H1 (cell line): ENCODE results near the gene NEGR1. TPM values are rescaled to one million over a fixed set of nuclear protein-coding genes. Genes with fewer than 3 reads are reported as not detected.

ENCODE experiments used
- GABPA ChIP-seq: IDR thresholded peaks from 2 replicates; pipeline ENCODE4 v1.6.1; 2011; ENCODE audit warnings: mild to moderate bottlenecking, low read length, moderate library complexity, borderline replicate concordance; ENCODE audit not compliant: insufficient read depth
- GTF2F1 ChIP-seq: IDR thresholded peaks from 2 replicates; pipeline ENCODE4 v1.6.1; 2012; ENCODE audit warnings: low read depth, low read length, improper control_type of control experiment, borderline replicate concordance
- TBP ChIP-seq: IDR thresholded peaks from 2 replicates; pipeline ENCODE4 v1.6.1; 2011; ENCODE audit warnings: low read depth, low read length, improper control_type of control experiment
- polyA plus RNA-seq, 7 experiments: library from polyadenylated mRNA; depleted of rRNA in 3 of 7; stranded (reverse) in 5 of 7; unstranded in 2 of 7; fragments of >200 nt in 5 of 7; fragments of 200-250 nt in 2 of 7; gene quantifications; 1 replicate in 5 of 7; 2 replicates in 1 of 7; 4 replicates in 1 of 7; pipeline versions ENCODE4 v1.2.1 to v1.2.3, GENCODE V29; 2011 to 2013; ENCODE audit warnings: missing spikeins in 2 of 7, mixed read lengths in 2 of 7
- total RNA-seq: library from RNA; stranded (reverse); fragmentation: NEBNext Ultra II Directional; extraction: Animal tissue kit (Norgen Biotek cat#: 25700); gene quantifications from 2 replicates; pipeline ENCODE4 v1.2.1, GENCODE V29; 2021
- TF ChIP-seq, protein P1 (sequence below): fragments of 300-600 bp; sonication (generic); IDR thresholded peaks from 2 replicates; pipeline ENCODE4 v1.7.1; 2012; ENCODE audit warnings: low read length, moderate library complexity, mild to moderate bottlenecking, inconsistent platforms; ENCODE audit not compliant: insufficient replicate concordance

NEGR1 gene
- total and polyA plus RNA-seq, 2 of the 8 experiments (the other 6 are each of a cell fraction or from before 2014, with no cell fraction given) = 0.71 to 1.3 TPM

GRCh38 chr1:71859806-71860205 is 422.5 kb downstream of the NEGR1 start (continued):
- TF ChIP-seq, protein P1, sequence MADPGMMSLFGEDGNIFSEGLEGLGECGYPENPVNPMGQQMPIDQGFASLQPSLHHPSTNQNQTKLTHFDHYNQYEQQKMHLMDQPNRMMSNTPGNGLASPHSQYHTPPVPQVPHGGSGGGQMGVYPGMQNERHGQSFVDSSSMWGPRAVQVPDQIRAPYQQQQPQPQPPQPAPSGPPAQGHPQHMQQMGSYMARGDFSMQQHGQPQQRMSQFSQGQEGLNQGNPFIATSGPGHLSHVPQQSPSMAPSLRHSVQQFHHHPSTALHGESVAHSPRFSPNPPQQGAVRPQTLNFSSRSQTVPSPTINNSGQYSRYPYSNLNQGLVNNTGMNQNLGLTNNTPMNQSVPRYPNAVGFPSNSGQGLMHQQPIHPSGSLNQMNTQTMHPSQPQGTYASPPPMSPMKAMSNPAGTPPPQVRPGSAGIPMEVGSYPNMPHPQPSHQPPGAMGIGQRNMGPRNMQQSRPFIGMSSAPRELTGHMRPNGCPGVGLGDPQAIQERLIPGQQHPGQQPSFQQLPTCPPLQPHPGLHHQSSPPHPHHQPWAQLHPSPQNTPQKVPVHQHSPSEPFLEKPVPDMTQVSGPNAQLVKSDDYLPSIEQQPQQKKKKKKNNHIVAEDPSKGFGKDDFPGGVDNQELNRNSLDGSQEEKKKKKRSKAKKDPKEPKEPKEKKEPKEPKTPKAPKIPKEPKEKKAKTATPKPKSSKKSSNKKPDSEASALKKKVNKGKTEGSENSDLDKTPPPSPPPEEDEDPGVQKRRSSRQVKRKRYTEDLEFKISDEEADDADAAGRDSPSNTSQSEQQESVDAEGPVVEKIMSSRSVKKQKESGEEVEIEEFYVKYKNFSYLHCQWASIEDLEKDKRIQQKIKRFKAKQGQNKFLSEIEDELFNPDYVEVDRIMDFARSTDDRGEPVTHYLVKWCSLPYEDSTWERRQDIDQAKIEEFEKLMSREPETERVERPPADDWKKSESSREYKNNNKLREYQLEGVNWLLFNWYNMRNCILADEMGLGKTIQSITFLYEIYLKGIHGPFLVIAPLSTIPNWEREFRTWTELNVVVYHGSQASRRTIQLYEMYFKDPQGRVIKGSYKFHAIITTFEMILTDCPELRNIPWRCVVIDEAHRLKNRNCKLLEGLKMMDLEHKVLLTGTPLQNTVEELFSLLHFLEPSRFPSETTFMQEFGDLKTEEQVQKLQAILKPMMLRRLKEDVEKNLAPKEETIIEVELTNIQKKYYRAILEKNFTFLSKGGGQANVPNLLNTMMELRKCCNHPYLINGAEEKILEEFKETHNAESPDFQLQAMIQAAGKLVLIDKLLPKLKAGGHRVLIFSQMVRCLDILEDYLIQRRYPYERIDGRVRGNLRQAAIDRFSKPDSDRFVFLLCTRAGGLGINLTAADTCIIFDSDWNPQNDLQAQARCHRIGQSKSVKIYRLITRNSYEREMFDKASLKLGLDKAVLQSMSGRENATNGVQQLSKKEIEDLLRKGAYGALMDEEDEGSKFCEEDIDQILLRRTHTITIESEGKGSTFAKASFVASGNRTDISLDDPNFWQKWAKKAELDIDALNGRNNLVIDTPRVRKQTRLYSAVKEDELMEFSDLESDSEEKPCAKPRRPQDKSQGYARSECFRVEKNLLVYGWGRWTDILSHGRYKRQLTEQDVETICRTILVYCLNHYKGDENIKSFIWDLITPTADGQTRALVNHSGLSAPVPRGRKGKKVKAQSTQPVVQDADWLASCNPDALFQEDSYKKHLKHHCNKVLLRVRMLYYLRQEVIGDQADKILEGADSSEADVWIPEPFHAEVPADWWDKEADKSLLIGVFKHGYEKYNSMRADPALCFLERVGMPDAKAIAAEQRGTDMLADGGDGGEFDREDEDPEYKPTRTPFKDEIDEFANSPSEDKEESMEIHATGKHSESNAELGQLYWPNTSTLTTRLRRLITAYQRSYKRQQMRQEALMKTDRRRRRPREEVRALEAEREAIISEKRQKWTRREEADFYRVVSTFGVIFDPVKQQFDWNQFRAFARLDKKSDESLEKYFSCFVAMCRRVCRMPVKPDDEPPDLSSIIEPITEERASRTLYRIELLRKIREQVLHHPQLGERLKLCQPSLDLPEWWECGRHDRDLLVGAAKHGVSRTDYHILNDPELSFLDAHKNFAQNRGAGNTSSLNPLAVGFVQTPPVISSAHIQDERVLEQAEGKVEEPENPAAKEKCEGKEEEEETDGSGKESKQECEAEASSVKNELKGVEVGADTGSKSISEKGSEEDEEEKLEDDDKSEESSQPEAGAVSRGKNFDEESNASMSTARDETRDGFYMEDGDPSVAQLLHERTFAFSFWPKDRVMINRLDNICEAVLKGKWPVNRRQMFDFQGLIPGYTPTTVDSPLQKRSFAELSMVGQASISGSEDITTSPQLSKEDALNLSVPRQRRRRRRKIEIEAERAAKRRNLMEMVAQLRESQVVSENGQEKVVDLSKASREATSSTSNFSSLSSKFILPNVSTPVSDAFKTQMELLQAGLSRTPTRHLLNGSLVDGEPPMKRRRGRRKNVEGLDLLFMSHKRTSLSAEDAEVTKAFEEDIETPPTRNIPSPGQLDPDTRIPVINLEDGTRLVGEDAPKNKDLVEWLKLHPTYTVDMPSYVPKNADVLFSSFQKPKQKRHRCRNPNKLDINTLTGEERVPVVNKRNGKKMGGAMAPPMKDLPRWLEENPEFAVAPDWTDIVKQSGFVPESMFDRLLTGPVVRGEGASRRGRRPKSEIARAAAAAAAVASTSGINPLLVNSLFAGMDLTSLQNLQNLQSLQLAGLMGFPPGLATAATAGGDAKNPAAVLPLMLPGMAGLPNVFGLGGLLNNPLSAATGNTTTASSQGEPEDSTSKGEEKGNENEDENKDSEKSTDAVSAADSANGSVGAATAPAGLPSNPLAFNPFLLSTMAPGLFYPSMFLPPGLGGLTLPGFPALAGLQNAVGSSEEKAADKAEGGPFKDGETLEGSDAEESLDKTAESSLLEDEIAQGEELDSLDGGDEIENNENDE = no peak
- TF ChIP-seq GABPA (no peak), TBP (no peak), GTF2F1 (no peak)
